ENCODE results near the gene CCL2. TPM values are rescaled to one million over a fixed set of nuclear protein-coding genes. Genes with fewer than 3 reads are reported as not detected.

The CCL2 gene
- total RNA-seq, 1 experiment from 2014 or later = not detected

DNA sequence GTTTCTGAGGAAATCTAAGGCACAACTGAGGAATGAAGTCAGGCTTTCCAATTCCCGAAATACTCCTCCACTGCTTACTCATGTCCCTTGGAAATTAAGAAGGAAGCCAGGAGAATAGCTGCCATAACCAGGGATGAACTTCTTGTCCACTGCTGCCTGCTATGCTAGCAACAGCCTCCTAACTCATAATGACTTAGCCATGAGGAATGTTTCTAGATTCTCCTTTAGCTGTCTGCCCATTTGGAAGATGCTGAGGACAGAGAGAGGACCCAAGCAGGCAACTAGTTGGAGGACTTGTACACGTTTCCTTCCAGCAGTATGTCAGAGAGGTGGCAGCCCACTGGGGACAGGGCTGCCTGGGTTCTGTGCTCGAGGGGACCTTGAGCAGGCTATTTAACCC is 939 bp upstream of the CCL2 start:
- no peak for DNase-seq (ENCODE audit: low read depth, low spot score)
- in situ Hi-C loops (cut with HindIII; ENCODE audit: low pct_unique_long_range_greater_than_20kb, low sequenced_read_pairs) = no loop called here

DNA sequence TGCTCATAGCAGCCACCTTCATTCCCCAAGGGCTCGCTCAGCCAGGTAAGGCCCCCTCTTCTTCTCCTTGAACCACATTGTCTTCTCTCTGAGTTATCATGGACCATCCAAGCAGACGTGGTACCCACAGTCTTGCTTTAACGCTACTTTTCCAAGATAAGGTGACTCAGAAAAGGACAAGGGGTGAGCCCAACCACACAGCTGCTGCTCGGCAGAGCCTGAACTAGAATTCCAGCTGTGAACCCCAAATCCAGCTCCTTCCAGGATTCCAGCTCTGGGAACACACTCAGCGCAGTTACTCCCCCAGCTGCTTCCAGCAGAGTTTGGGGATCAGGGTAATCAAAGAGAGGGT is 272 bp downstream of the CCL2 start:
- in situ Hi-C loops (cut with HindIII; ENCODE audit: low pct_unique_long_range_greater_than_20kb, low sequenced_read_pairs) = no loop called here
- DNase-seq (ENCODE audit: low read depth, low spot score) = no peak

DNA sequence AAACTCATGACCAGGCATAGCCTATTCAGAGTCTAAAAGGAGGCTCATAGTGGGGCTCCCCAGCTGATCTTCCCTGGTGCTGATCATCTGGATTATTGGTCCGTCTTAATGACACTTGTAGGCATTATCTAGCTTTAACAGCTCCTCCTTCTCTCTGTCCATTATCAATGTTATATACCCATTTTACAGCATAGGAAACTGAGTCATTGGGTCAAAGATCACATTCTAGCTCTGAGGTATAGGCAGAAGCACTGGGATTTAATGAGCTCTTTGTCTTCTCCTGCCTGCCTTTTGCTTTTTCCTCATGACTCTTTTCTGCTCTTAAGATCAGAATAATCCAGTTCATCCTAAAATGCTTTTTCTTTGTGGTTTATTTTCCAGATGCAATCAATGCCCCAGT is 756 bp downstream of the CCL2 start:
- no peak for DNase-seq (ENCODE audit: low read depth, low spot score)
- in situ Hi-C loops (cut with HindIII; ENCODE audit: low pct_unique_long_range_greater_than_20kb, low sequenced_read_pairs) = no loop called here

DNA sequence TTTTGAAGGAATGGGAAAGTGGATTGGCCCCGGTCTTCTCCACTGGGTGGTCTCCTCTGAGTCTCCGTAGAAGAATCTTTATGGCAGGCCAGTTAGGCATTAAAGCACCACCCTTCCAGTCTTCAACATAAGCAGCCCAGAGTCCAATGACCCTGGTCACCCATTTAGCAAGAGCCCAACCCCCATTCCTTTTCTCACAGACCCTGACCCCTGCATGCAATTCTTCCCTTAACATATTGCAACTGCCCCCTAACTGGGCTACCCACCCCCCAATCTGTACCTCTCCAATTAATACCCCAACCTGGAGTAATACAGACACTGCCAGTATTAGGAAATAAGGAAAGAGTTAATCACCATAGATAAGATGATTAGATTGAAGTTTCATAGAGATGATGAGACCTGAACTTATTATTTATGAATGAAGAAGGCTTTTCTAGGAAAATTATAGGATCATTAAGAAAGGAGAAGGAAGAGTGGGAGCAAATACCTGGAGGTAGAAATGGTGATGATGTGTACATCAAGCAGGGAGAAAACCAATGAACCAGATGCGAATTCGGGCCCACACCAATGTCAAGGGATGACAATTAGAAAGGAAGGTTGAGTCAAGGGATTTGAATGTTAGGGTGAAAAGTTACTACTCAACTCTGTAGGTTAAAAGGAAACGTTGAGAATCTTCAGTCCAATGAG is 2.4 kb downstream of the CCL2 start:
- in situ Hi-C loops (cut with HindIII; ENCODE audit: low pct_unique_long_range_greater_than_20kb, low sequenced_read_pairs) = no loop called here

DNA sequence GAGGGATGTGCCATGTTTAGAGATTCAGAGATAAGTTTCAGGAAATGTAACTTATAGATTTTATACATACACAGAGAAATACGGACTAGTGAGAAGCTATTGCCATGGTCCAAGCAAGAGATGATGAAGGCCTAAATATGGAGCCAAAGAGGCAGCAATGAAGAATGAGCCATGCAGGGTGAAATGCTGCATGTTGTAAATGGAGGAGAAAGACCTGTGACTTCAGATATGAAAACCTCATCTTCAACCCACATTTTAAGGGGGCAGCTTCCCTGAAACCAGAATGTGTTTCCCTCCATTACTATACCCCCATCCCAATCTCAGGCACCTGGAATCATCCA is 2.9 kb downstream of the CCL2 start:
- no peak for DNase-seq (ENCODE audit: low read depth, low spot score)
- in situ Hi-C loops (cut with HindIII; ENCODE audit: low pct_unique_long_range_greater_than_20kb, low sequenced_read_pairs) = no loop called here

More for the DNA sequence above, 2.4 kb downstream of the CCL2 start:
- DNase-seq (ENCODE audit: low read depth, low spot score) = no peak

DNA sequence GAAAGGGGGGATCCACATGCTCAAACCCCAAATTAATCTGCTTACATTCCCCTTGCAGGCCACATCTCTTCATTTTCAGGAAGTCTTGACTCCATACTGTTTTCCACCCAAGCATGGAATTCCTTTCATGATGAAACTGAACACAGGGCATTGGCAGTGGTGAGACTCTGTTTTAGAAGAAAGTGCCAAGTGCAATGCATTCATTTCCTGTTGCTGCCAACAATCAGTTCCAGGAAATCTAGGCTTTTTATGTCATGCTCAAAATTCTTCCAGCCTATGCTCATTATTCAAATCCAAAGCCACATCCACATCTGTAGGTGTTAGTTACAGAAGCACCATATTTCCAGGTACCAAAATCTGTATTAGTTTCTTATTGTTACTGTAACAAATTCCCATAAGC is 4.1 kb downstream of the CCL2 start:
- in situ Hi-C loops (cut with HindIII; ENCODE audit: low pct_unique_long_range_greater_than_20kb, low sequenced_read_pairs) = no loop called here
- DNase-seq (ENCODE audit: low read depth, low spot score) = no peak

DNA sequence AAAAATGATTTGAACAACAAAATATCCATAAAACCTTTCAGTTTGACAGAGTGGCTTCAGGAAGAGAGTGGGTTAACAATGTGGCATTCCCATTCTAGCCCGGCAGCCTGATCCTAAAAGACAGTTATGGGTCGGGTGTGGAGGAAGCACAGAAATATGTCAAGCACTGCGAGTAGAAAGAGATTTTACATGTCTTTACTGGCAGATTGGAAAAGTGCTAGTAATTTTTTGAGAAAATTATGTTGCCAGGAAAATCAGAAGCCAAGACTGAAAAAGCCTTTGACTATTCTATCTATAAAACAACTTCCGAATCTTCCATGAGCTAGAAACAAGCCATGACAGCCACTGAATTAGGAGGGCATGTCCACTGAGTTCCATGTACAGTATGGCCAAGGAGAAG is 5.8 kb downstream of the CCL2 start:
- in situ Hi-C loops (cut with HindIII; ENCODE audit: low pct_unique_long_range_greater_than_20kb, low sequenced_read_pairs) = no loop called here
- no peak for DNase-seq (ENCODE audit: low read depth, low spot score)

DNA sequence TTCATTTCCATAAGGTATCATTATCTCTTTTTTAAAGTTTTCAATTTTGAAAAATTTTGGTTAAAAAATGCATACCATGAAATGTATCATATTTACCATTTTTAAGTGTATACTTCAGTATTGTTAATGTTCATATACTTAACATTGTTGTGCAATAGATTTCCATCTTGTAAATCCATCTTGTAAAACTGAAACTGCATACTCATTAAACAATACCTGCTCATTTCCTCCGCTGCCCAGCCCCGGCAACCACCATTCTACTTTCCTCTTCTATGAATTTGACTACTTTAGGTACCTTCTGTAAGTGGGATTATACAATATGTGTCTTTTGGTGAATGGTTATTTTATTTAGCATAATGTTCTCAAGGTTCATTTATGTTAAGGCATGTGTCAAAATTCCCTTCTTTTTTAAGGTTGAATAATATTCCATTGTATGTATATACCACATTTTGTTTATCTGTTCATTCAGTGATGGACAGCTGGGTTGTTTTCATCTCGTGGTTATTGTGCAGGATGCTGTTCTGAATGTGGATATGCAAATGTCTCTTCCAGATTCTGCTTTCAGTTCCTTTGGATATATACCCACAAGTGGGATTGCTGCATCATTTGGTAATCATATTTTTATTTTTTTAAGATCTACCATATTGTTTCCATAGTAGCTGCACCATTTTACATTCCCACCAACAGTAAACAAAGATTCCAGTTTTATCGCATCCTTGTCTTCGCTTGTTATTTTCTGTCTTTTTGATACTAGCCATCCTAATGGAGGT is 6.7 kb downstream of the CCL2 start:
- in situ Hi-C loops (cut with HindIII; ENCODE audit: low pct_unique_long_range_greater_than_20kb, low sequenced_read_pairs) = no loop called here
- DNase-seq (ENCODE audit: low read depth, low spot score) = no peak

DNA sequence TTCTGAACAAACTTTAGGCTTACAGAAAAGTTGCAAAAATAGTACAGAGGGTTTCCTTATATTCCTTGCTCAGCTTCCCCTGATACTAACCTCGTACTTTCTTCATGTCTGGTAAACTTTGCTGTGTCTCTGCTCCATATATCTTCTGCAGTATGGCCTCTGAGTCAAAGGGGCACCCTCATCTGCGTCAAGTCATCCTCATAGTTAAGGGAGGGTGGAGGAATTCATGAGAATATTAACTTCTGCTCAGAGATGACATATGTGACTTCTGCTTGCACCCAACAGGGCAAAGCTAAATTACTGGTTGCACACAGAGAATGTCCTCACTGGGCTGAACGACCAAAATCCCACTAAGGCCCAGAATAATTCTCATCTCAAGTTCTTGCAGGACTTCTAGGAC is 10.6 kb downstream of the CCL2 start:
- in situ Hi-C loops (cut with HindIII; ENCODE audit: low pct_unique_long_range_greater_than_20kb, low sequenced_read_pairs) = no loop called here
- no peak for DNase-seq (ENCODE audit: low read depth, low spot score)

DNA sequence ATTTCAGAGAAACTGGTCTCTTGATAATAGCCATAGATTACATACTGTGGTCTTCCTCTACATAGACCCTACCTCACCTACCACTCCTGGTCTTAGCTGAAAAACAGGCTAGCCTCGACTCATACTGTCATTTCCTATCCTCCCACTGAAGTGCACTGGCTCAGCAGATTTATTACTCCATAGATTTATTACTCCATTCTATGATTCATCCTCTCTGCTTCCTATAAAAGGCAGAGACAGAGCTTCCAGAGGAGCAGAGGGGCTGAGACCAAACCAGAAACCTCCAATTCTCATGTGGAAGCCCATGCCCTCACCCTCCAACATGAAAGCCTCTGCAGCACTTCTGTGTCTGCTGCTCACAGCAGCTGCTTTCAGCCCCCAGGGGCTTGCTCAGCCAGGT is 14.9 kb downstream of the CCL2 start, which contains the start of gene CCL7:
Gene CCL7, plus strand, starts transcription at position 253 of the 400 bp plus-strand sequence. Its CDS starts 70 bp downstream, at position 323.
- DNase-seq (ENCODE audit: low read depth, low spot score) = no peak
- in situ Hi-C loops (cut with HindIII; ENCODE audit: low pct_unique_long_range_greater_than_20kb, low sequenced_read_pairs) = no loop called here

DNA sequence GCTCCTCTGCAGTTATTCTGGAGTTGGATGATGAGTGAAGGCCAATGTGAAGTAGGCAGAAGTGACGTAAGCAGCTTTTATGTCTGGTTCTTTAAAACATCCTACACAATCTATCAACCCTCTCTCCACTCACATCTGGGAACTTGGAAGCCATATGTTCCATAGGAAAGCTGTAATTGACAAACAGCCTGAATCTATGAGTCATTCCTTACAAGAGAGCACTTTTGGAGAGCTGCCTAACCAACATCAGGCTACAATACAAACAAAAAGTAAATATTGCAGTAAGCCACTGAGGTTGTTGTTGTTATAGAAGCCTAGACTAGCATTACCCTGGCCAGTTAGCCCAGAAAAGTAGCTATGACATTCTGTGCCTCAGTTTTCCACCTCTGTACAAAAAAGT is 20.8 kb downstream of the CCL2 start:
- DNase-seq (ENCODE audit: low read depth, low spot score) = no peak
- in situ Hi-C loops (cut with HindIII; ENCODE audit: low pct_unique_long_range_greater_than_20kb, low sequenced_read_pairs) = no loop called here

DNA sequence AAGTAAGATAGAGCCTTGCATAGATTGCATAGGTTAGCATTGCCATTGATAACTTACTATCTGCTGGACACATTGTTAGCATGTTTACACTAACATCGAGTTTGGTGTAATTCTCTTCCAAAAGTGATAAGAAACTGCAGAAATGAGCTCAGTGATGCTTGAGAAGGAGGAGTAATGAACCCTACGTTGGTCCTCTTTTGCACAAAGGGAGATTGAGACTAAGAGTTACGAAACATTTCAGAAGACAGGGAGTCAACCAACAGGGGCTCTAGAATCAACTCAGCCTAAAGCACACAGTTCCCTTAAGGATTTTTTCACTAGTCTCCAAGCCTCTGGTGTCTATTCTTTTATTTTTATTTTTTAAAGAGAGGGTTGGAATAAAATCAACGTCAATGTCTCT is 21.7 kb downstream of the CCL2 start:
- DNase-seq (ENCODE audit: low read depth, low spot score) = no peak
- in situ Hi-C loops (cut with HindIII; ENCODE audit: low pct_unique_long_range_greater_than_20kb, low sequenced_read_pairs) = no loop called here

DNA sequence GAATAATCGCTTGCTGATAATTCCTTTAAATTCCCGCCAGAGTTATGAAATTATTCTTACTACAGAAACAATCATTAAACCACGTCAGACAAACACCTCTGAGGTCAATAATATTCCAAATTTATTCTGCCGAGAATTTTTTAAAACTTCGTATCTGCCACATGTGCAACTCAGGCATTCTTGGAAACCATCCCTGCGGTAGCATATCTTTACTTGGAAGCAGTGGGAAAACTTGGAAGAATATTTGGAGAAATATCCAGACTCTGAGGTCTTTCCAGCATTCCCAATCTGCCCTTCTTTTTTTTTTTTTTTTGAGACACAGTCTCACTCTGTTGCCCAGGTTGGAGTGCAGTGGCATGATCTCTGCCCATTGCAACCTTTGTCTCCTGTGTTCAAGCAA is 28.5 kb downstream of the CCL2 start:
- in situ Hi-C loops (cut with HindIII; ENCODE audit: low pct_unique_long_range_greater_than_20kb, low sequenced_read_pairs) = no loop called here
- DNase-seq (ENCODE audit: low read depth, low spot score) = no peak

DNA sequence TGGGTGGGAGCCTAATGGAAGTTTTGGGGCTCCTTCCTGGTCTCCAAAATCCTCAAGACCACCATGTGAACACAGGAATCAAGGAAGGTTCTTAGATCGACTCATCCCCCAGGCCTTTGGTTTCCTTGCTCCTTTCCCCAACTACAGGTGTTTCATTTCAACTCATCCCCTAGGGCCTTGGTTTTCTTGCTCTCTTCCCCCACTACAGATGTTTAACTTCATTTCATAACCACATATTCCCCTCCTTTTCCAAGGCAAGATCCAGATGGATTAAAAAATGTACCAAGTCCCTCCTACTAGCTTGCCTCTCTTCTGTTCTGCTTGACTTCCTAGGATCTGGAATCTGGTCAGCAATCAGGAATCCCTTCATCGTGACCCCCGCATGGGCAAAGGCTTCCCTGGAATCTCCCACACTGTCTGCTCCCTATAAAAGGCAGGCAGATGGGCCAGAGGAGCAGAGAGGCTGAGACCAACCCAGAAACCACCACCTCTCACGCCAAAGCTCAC is 30.3 kb downstream of the CCL2 start, which contains the start of gene CCL11:
Gene CCL11, plus strand, starts transcription at position 457 of the 507 bp plus-strand sequence. CDS start 67 bp downstream, outside the sequence.
- no peak for DNase-seq (ENCODE audit: low read depth, low spot score)

DNA sequence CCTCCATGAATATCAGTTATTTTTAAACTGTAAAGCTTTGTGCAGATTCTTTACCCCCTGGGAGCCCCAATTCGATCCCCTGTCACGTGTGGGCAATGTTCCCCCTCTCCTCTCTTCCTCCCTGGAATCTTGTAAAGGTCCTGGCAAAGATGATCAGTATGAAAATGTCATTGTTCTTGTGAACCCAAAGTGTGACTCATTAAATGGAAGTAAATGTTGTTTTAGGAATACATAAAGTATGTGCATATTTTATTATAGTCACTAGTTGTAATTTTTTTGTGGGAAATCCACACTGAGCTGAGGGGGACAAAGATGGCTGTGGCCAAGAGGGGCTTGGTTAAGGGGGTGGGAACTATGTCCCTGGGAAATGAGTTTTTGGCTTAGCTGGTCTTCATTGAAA is 32.8 kb downstream of the CCL2 start:
- DNase-seq (ENCODE audit: low read depth, low spot score) = no peak
- in situ Hi-C loops (cut with HindIII; ENCODE audit: low pct_unique_long_range_greater_than_20kb, low sequenced_read_pairs) = no loop called here

More for the DNA sequence above, 30.3 kb downstream of the CCL2 start, which contains the start of gene CCL11:
- in situ Hi-C loops (cut with HindIII; ENCODE audit: low pct_unique_long_range_greater_than_20kb, low sequenced_read_pairs) = no loop called here

DNA sequence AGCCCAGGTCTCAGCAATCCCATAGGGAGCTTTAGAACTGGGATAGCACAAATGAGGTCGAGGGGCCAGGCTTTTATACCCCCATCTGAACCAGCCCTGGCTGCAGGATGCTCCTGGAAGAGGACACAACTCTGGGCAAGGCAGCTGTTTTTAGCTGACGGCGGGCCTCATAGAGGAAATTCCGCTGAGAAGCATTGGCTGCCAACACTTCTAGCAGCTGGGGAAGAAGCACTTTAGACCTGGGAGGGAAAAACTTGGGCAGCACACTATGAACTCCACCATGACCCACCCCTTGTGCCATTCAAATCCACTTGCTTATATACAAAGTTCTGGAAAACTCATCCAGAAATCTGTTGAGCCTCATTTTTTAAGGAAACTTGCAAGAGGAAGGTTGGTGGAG is 35.5 kb downstream of the CCL2 start:
- in situ Hi-C loops (cut with HindIII; ENCODE audit: low pct_unique_long_range_greater_than_20kb, low sequenced_read_pairs) = no loop called here
- DNase-seq (ENCODE audit: low read depth, low spot score) = no peak

DNA sequence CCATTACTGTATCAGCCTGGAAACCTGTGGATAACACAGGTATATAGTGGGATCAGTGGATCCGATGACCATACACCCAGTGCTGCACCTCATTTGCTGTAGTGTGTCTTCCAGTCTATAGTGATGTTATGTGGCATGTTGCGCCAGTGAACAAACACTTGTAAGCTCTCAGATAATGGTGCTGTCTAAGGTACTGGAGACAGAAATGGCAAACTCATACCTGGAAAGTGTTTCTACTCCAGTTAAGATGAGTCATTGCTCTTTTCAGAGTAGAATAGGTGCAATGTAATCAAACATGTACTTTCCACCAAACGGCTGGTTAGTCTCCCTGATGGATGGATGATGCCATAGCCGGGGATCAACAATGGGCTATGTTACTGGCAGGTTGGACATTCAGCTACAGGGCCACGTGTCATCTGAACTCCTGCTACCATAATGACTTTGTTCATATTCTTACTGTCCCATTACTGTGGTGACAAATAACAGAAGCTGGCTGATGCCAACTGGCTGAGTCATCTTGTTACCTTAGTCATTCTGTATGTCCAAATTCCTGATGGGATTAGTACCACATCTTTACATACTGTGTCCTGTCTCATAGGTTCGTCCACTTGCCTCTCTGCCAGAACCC is 36.8 kb downstream of the CCL2 start:
- no peak for DNase-seq (ENCODE audit: low read depth, low spot score)
- in situ Hi-C loops (cut with HindIII; ENCODE audit: low pct_unique_long_range_greater_than_20kb, low sequenced_read_pairs) = no loop called here

DNA sequence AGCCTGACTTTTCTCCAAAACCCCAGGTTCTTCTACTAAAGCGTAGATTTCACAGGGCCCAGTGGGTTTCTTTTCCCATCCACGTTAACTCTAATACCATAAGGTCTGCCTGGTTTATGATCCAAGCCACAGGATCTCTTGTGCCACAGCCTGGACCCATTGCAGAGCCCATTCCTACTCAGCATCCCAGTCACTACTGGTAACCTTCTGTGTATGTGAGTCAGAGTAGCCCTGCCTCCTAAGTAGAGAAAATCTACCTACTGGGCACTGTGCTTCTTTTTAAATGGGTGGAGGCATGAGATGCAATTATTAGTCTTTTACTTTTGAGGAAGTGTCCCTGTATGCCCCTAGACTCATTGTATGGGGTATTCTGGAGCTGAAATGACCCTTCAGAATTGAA is 43.9 kb downstream of the CCL2 start:
- no peak for DNase-seq (ENCODE audit: low read depth, low spot score)
- in situ Hi-C loops (cut with HindIII; ENCODE audit: low pct_unique_long_range_greater_than_20kb, low sequenced_read_pairs) = no loop called here

Measured in SK-MEL-5 (cell line).